Cardiac fibroblast (primary cell): Measurements from ENCODE around the gene ITIH5.

Experiments
- DNase-seq, 2 donors: peaks; one replicate each; pipeline versions ENCODE4 v3.0.0 to v3.0.0-alpha.2; 2010; ENCODE audit warnings: low read depth in 2 of 2
- H3K4me3 ChIP-seq, 2 donors: replicated peaks in 1 of 2; 1 replicate in 1 of 2; 2 replicates in 1 of 2; pipeline ENCODE4 v1.5.1; 2011; ENCODE audit warnings: low read depth in 2 of 2, low read length in 2 of 2, mild to moderate bottlenecking in 2 of 2, moderate library complexity in 1 of 2
- TF ChIP-seq, protein P1 (sequence below): IDR thresholded peaks from one replicate; pipeline ENCODE4 v1.5.1; 2011; ENCODE audit warnings: low read depth, mild to moderate bottlenecking, low read length, inconsistent platforms

Gene ITIH5

GRCh38 chr10:7649673-7650300 is 17.0 kb downstream of the ITIH5 start:
- H3K4me3 ChIP-seq = no peak overlapping the region
- DNase-seq = peak in 1 of 2 donors; percentile 3
- TF ChIP-seq, protein P1, sequence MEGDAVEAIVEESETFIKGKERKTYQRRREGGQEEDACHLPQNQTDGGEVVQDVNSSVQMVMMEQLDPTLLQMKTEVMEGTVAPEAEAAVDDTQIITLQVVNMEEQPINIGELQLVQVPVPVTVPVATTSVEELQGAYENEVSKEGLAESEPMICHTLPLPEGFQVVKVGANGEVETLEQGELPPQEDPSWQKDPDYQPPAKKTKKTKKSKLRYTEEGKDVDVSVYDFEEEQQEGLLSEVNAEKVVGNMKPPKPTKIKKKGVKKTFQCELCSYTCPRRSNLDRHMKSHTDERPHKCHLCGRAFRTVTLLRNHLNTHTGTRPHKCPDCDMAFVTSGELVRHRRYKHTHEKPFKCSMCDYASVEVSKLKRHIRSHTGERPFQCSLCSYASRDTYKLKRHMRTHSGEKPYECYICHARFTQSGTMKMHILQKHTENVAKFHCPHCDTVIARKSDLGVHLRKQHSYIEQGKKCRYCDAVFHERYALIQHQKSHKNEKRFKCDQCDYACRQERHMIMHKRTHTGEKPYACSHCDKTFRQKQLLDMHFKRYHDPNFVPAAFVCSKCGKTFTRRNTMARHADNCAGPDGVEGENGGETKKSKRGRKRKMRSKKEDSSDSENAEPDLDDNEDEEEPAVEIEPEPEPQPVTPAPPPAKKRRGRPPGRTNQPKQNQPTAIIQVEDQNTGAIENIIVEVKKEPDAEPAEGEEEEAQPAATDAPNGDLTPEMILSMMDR = no peak

DNA sequence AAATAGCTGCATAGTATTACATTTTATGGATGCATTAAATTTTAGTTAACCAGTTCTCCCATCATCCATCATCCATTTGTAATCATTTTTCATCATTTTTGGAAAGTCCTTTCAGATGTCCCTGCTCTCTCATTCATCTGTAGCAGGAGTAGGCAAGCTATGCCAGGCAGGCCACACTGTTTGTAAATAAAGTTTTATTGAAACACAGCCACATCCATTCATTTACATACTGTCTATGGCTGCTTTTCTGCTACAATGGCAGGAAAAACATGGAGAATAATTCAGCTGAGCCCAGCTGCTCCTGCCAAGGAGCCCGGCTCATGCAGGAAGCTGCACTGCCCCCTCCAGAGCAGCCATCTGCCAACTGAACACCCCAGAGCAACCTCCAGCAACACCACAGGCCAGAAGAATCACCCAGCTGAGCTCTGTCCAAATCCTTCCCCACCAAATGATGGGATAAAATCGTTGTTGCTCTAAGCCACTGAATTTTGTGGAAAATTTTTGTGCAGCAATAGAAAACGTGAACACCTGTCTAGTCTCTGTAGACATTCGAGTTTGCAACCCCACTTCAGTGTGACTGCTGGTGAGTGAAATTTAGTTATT is 19.6 kb downstream of the ITIH5 start:
- TF ChIP-seq, protein P1 = no peak
- no peak for DNase-seq
- no peak overlapping the region for H3K4me3 ChIP-seq

DNA sequence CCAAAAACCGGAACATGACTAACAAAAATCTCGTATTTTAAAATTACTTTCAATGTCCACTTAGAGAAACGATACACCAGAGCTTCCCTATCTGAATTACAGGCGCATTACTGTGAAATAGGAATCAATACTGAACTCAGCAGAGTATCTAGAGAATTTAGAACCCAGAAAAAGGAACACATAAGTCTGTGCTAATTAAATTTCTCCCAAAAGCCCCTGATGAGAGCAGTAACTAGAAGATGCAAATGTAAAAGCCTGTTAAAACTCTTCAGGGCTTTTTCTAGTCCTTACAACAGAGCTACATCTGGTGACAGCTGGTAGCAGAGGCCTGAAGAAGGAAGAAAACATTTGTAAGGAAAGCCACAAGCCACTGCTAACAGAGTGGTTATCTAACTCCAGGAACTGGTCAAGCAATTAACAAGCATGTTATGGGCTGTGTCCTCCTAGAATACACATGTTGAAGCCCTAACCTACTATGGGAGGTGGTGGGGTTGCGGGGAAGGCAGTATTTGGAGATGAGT is 24.2 kb downstream of the ITIH5 start:
- H3K4me3 ChIP-seq = no peak overlapping the region
- TF ChIP-seq, protein P1 = no peak

GRCh38 chr10:7635408-7636125 is 31.2 kb downstream of the ITIH5 start:
- TF ChIP-seq, protein P1 = no peak
- H3K4me3 ChIP-seq = no peak overlapping the region
- DNase-seq = no peak

More for the DNA sequence above, 24.2 kb downstream of the ITIH5 start:
- no peak for DNase-seq

- DNase-seq = no peak
- no peak overlapping the region for H3K4me3 ChIP-seq
- TF ChIP-seq, protein P1 = no peak
Measured at GRCh38 chr10:7634142-7634894, 32.4 kb downstream of the ITIH5 start.

GRCh38 chr10:7626283-7626682 is 40.5 kb downstream of the ITIH5 start:
- peak in 1 of 2 donors; percentile 14 for DNase-seq
- H3K4me3 ChIP-seq = no peak overlapping the region
- TF ChIP-seq, protein P1 = no peak
